ENCODE data around the gene RGS6.

RGS6 gene

DNA sequence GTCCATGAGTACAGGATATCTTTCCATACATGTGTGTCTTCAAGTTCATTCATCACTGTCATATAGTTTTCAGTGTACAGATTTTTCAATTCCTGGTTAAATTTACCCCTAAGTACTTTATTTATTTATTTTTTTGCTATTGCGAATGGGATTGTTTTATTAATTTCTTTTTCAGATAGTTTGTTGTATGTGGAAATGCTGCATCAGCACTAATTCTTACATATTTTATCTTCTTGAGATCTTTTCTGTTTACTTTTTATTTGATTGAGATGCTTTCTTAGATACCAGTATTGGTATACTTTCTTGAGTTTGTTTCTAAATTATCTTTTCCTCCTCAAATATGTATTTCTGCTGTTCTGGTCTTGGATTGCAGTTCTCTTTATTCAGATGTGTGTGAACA, 148.9 kb downstream of the RGS6 start:
- no peak for DNase-seq (ENCODE audit: low read depth)

GRCh38 chr14:72084935-72085334, 152.7 kb downstream of the RGS6 start:
- DNase-seq (ENCODE audit: low read depth), result no peak

GRCh38 chr14:72089625-72090024, 157.4 kb downstream of the RGS6 start:
- DNase-seq (ENCODE audit: low read depth), result no peak

- DNase-seq (ENCODE audit: low read depth), result no peak
Observed at GRCh38 chr14:72094844-72095582, 162.8 kb downstream of the RGS6 start.

DNA sequence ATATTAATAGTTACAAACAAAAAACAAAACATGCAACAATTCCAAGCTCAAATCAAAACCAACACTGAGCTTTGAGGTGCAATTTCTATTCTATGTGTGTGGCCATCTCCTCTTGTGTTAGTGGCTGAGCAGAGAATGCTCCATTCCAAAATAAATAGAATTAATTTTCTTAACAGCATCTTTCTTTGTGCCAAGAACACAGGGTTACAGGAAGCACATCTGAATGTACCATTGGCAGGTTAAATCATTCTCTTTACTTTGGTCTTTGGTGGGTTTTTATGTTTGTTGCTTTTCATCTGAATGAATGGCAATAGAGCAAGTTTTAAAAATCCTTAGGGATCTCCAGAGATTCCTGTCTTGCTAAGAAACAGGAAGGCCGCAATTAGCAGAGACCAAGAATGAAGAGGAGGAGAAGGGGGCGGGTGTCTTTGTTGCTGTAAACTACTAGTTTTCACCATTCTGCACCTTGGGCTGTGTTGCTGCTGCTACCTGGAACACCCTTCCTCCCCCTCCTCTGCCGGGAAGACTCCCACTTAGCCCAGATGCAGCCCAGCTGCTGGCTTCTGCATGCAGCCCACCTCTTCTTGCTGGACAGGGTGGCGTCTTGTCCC, 165.0 kb downstream of the RGS6 start:
- DNase-seq (ENCODE audit: low read depth), result no peak

DNA sequence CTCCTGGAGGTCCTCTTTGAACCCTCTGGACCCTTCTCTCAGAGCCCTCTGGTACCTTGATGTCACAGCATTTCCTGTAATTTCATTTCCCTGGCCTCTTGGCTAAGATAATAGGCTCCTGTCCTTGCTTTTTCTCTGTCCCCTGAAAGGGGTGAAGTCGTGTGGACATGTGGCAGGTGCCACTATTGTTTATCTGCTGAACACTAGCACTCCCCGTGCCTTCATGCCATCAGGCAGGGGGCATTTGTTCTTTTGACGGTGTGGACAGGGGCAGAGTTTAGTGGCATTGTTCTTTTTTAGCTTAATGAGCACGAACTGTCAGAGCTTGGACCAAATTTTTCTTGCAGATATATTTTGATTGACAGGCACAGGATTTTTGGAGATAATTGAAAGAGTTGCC, 166.0 kb downstream of the RGS6 start:
- no peak for DNase-seq (ENCODE audit: low read depth)

GRCh38 chr14:72099566-72099965, 167.3 kb downstream of the RGS6 start:
- no peak for DNase-seq (ENCODE audit: low read depth)

DNA sequence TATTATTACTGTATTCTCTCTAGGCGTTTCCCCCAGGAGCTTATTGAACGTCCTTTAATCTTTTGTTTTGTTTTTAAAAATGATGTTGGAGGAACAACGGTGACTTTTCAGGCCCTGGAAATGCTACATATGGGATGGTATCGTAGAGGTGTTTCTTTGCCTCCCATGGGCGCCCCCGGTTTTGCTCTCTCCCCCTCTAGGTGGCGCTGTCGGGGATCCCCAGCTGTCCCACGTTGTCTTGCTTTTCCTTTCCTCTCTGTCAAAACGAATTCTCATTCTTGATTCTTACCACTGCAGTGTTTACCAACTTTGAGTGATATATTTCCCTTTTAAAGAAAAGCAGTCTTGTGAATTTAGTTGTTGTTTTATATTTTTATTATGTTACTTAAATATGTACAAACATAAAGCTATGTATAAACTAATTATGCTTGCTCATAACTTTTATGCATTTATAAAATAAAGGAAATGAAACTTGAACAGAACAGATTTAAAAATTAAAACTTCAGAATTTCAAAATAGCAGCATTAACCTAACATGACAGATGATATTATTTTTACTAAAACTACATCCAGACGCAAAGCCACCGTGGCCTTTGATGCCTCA, 171.9 kb downstream of the RGS6 start:
- peak; percentile 47 for DNase-seq (ENCODE audit: low read depth)

GRCh38 chr14:72111911-72112310, 179.7 kb downstream of the RGS6 start:
- no peak for DNase-seq (ENCODE audit: low read depth)

DNA sequence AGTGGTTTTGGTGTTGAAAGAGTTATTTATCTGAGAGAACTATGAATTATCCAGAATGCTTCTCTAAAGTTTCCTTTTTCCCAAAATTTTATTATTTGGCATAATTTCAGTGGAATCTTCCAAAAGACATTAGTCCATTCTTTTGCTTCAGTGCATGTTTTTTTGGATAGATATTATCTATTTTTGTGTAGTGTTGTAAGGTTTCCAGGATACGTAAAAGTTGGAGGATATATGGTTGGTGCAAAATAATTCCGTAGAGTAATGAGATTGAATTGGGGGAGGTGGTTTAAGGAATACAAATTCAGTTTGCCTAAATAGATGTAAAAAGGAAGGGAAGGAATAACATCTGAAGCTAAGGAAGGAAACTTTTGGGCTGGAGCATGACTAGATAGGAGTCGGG, 186.6 kb downstream of the RGS6 start:
- no peak for DNase-seq (ENCODE audit: low read depth)

DNA sequence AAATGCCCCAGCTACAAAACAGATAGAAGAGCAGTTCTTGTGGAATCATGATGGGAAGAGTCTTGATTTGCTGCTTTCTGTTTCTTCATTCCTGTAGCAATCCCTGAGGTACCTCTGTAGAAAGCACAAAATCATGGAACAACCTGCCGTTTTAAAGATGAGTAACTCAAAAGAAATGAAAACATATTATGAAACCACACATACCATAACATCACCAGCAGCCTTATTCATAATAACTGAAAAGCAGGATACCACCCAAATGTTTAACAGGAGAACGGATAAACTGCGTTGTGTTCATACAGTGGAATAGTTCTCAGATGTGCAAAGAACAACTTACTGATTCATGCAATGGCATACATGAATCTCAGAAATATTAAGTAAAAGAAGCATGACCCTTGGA, 188.1 kb downstream of the RGS6 start:
- DNase-seq (ENCODE audit: low read depth), result no peak

- DNase-seq (ENCODE audit: low read depth), result no peak
Observed at GRCh38 chr14:72123755-72124154, 191.5 kb downstream of the RGS6 start.

DNA sequence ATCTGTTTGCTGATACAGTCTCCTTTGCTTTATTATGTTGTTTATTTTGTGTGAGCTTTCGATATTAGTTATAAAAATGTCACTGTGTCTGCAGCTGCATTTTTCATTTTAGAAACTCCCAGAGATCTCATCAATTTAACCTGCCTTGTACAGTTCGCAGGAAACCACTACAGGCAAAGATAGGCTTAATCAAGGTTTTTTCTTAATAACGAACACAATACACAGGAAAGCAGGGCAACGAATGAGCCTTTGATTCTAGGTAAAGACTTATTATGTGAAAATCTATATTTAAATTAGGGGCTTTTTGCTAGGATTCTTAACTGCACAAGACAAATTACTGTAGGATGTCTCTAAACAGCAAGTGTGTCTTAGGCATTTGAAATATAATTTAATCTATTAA, 191.9 kb downstream of the RGS6 start:
- no peak for DNase-seq (ENCODE audit: low read depth)

GRCh38 chr14:72126091-72126490, 193.9 kb downstream of the RGS6 start:
- no peak for DNase-seq (ENCODE audit: low read depth)

DNA sequence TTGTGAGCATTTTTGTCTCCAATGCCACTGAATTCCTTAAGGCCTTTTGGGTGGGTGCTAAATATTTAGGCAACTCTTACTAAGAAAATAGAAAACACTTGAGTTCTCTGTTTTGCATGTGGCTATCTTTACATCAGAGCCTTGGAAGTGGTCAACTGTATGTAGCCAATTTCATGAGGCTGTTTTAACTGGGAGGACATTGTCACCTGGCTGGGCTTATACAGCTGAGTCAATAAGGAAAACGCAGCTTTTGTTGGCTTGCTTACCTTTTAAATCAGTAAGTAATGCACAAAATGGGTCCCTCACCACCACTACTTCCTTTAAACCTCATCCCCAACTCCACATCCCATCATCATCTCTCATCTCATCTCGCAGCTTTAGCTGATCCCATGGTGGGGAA, 194.3 kb downstream of the RGS6 start:
- no peak for DNase-seq (ENCODE audit: low read depth)

- DNase-seq (ENCODE audit: low read depth), result no peak
Observed at GRCh38 chr14:72128629-72129028, 196.4 kb downstream of the RGS6 start.

DNA sequence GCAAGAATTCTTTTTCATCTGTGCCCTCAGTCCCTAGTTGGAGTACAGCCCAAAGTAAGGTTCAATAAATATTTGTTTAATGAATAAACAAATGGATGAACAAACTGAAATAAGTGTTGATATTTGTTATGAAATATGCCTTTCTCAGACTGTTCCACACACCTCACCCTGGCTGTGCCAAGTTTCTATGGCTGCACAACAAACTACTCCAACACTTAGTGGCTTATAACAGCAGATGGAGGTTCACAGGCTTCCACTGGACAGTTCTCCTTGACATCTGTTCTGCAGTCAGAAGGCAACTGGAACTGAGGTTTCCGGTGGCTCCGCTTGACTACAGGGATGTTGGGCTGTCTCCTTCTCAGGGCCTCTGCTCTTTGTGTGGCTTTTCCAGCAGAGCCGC, 197.1 kb downstream of the RGS6 start:
- no peak for DNase-seq (ENCODE audit: low read depth)

DNA sequence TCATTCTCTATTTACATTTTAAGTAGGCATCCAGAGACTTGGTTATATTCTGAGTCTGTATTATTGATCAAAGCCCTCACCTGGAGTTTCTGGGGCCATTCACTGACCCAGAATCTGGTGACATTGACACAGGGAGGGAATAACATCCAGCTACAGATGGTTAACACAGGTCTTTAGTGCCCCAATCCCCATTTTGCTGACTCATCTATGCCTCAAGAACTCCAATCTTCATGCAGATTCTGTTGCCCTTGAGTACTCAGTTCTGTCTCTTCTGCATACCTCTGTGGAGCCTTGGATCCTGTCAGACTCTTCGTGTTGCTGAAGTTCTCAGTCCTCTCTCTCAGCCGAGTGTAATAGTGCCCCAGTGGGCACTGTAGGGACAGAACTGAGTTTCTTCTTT, 208.9 kb downstream of the RGS6 start:
- no peak for DNase-seq (ENCODE audit: low read depth)

DNA sequence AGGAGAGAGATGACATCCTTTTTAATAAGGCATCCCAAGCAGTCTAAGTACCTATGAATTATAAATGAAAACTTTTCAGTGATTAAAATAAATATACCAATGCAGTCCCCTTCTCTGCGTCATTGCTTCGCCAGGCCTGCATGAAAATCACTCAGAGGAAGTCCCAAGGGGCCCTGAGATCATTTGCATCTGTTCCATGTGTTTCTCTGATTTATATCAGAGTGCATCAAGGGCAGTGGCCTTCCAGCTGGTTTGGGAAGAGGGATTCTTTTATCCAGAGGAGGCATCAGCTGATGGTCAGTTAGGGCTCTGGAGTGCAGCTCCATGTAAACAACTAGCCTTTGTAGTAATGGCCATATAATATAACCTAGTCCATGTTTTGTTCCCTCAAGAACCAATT, 210.1 kb downstream of the RGS6 start:
- no peak for DNase-seq (ENCODE audit: low read depth)

- no peak for DNase-seq (ENCODE audit: low read depth)
Observed at GRCh38 chr14:72146241-72146640, 214.0 kb downstream of the RGS6 start.

GRCh38 chr14:72154645-72155378, 222.6 kb downstream of the RGS6 start:
- DNase-seq (ENCODE audit: low read depth), result peak; percentile 3

DNA sequence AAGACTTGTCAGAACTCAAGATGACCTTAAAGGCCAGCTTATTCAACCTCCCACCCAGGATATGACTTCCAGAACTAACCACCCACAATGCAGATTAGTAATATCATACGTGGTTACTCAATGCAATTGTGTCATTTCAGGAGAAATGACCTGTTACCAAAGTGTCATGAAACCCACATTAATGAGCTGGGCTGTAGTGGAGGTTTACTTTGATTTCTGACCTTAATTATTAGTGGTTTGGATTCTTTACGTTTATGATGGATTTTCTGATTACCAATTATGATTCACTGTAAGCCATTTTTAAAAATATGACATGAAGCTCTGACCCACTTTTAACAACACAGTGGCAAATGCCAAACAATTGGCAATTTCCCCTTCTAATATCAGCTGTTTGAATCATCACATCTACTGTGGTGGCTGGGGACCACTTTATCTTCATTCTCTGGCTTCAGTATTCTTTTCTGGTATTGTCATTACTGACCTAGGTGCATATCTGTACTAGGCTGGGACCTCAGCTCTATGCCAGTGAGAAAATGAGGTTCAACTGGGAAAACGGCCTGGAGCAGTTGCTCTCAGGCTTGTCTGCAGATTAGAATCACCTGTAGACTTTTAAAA, 223.3 kb downstream of the RGS6 start:
- DNase-seq (ENCODE audit: low read depth), result no peak

All from activated T-cell treated with anti-CD3 and anti-CD28 coated beads for 48 hours (primary cell).